Measurements from ENCODE around the gene HYAL3. TPM values are rescaled to one million over a fixed set of nuclear protein-coding genes. Genes with fewer than 3 reads are reported as not detected.

The HYAL3 gene
- total and polyA plus RNA-seq, 2 of the 13 experiments (the other 11 are each of a cell fraction or from before 2014, with no cell fraction given): 5.5 to 10.4 TPM

- TF ChIP-seq ZNF276 (CRISPR knock-in tag; IDR thresholded peaks at IDR 0.05; ENCODE audit: low read depth) (no peak), POLR2A (IDR thresholded peaks at IDR 0.05; ENCODE audit: insufficient read depth in 1 of 2, low read depth in 2 of 2, low read length in 2 of 2) (peak in 1 of 2 experiments; percentile 79; a peak in 2 of 4 replicates), SNAPC2 (CRISPR knock-in tag; IDR thresholded peaks at IDR 0.05) (no peak), MXI1 (IDR thresholded peaks at IDR 0.05; ENCODE audit: borderline replicate concordance, low read depth, low read length) (peak; percentile 74; the same call in 1 of the 3 replicates), MIER2 (CRISPR knock-in tag; IDR thresholded peaks at IDR 0.05) (no peak), ZNF12 (CRISPR knock-in tag; IDR thresholded peaks at IDR 0.05) (0 out of 2 replicates have a peak, but pooled peaks have one; percentile 16), ZKSCAN5 (CRISPR knock-in tag; IDR thresholded peaks at IDR 0.05) (no peak), ZFP36 (IDR thresholded peaks at IDR 0.05; ENCODE audit: borderline replicate concordance, low read depth, low read length, partially characterized antibody) (no peak), JDP2 (CRISPR knock-in tag; IDR thresholded peaks at IDR 0.05; ENCODE audit: borderline replicate concordance) (no peak), SAFB2 (CRISPR knock-in tag; IDR thresholded peaks at IDR 0.05; ENCODE audit: borderline replicate concordance, low read depth) (peak; percentile 90; the same call in 1 of the 2 replicates), SALL2 (CRISPR knock-in tag; IDR thresholded peaks at IDR 0.05) (no peak; the same call in 1 of the 2 replicates), ZNF451 (CRISPR knock-in tag; IDR thresholded peaks at IDR 0.05) (peak; percentile 36; the same call in 1 of the 2 replicates), KDM2A (CRISPR knock-in tag; IDR thresholded peaks at IDR 0.05; ENCODE audit: borderline replicate concordance, low read depth) (peak; percentile 100), SNAPC4 (CRISPR knock-in tag; IDR thresholded peaks at IDR 0.05) (no peak), JUND (CRISPR knock-in tag; IDR thresholded peaks at IDR 0.05) (0 out of 2 replicates have a peak, but pooled peaks have one; percentile 9), MAFF (IDR thresholded peaks at IDR 0.05; ENCODE audit: low read depth, low read length) (no peak), FOXC1 (CRISPR knock-in tag; IDR thresholded peaks at IDR 0.05; ENCODE audit: borderline replicate concordance) (peak; percentile 57; the same call in 1 of the 2 replicates), ZNF703 (CRISPR knock-in tag; IDR thresholded peaks at IDR 0.05; ENCODE audit: borderline replicate concordance) (peak; percentile 62; the same call in 1 of the 2 replicates), ZSCAN12 (CRISPR knock-in tag; IDR thresholded peaks at IDR 0.05) (no peak), HCFC1 (IDR thresholded peaks at IDR 0.05; ENCODE audit: low read depth, low read length) (no peak; the same call in 1 of the 2 replicates)
Measured at GRCh38 chr3:50298836-50299637, at the start of gene HYAL3, which contains the start of gene NAA80 (continued).
